ENCODE measurements around the gene ATXN7L3.

- TF ChIP-seq POLR2A (IDR thresholded peaks at IDR 0.05) (no peak), CTCF (IDR thresholded peaks at IDR 0.05) (no peak)
Observed at GRCh38 chr17:44146375-44147346, 53.0 kb downstream of the ATXN7L3 start.

Data from right lobe of liver (tissue), 4 donors.